GM18909 (cell line): ENCODE data around the gene CUEDC1.
A peak's percentile ranks its signal among the peaks of the same experiment; 100 is the strongest.

Experiments used
- ATAC-seq: cut with Tn5 transposase; IDR thresholded peaks from one replicate; pipeline ENCODE4 v1.9.1; 2021; ENCODE audit warnings: mild to moderate bottlenecking; ENCODE audit not compliant: unreplicated experiment, poor library complexity

CUEDC1 gene

DNA sequence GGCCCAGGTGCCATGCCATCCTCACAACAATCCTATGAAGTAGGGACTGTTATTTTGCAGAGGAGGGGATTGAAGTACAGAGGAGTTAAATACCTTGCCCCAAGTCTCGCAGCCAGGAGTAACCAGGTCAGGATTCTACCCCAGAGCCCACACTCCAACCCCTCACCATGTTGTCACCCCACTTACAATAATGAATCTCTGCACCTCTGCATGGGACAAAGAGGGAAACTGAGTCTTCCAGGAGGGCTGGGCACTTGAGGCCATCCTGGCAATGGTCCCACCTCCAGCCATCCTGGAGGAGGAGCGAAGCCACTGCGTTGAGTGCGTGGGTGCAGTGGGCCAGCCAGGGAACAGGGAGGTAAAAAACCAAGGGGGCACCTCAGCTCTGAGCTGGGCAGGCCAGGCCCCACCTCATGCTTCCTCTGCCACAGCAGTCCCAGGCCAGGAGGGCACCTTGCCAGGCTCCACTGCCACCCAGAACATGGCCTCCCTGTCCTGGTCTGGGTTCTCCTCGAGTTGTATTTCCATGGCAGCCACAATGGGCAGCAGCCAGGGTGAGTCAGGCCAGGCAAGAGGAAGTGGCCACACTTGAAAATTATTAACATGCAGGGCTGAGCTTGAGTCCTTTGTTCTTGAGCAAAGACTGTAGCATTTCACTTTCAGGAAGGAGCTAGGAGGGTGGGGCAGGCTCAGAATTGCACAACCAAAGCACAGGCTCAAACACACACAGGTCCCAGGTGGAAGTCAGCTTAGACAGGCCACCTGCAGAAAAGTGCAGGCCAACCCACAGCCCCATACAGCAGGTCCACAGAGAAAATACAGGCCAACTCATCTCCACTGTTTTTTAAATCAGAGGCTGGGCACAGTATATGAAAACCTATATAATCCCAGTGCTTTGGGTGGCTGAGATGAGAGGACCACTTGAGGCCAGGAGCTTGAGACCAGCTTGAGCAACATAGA lies 52.1 kb downstream of the CUEDC1 start:
- ATAC-seq = peak; percentile 63

DNA sequence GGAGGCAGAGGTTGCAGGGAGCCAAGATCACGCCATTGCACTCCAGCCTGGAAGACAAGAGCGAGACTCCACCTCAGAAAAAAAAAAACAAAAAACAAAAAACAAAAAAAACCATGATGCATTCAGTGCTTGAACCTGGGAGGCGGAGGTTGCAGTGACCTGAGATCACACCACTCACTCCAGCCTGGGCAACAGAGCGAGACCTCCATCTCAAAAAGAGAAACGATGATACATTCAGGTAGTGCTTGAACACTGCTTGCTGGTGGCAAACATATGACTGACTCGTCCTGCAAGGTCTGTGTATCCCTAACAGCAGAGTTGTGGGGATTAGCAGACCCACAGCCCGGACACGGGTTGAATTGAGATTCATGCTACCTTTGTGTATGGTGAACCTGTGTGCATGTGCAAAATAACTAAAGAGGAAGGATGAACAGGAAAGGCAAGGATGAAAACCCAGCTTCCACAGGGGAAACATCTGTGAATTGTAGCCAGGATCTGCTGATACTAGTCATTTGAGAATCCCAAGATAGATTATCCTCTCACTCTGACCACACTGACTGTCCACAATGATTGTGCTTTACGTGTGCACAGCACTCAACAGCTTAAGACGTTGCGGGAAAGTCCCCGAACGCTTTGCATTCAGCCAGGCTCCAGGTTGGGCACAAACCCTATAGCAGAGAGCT lies 53.0 kb downstream of the CUEDC1 start:
- peak; percentile 62 for ATAC-seq

DNA sequence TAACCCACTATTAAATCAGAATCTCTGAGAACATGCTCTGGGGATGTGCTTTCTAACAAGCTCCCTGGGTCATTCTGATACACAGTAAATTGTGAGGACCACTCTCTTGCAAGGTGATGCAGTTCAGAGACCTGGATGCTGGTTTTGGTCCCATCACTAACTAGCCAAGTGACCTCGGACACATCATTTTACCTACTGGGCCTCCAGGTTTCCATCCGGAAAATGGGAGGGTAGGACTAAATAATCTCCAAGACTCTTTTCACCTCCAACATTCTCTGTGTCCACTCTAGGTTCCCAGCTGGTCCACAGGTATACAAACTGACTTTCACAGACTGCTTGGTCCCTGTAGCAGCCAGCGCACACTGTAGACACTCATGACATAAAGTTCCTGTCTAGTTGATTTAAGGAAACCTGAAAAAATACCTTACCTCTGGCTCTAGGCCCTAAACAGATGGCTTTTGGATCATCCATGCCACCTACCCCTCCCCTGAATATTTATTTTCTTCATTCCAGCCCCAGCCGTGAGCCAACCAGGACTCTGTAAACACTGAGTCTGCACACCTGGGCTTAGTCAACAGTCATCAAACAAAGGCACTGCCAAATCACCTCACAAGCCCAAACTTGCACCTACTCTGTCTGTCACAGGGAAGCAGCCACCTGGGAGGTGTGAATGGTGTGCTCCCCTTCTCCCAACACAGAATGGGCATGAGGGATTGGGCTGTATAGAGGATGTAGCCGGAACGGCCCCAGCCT lies 54.0 kb downstream of the CUEDC1 start:
- no peak for ATAC-seq

DNA sequence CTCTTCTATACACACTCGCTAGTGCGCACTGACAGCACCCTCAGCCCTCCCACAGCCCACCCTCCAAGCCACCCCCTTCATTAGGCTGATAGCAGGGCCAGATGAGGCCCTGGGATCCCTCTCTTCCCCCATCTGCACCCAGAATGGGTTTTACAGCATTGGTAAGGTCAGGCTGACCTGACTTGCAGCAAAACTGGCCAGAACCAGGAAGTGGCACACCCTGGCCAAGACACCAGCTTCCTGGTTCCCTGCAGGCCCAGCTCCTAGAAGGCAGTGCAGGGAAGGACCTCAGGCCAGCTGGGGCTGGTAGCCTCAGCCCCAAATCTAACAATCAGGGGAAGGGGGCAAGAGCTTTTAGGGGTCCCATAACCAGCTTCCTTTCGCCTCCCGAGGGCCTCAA lies 55.4 kb downstream of the CUEDC1 start:
- ATAC-seq = no peak

DNA sequence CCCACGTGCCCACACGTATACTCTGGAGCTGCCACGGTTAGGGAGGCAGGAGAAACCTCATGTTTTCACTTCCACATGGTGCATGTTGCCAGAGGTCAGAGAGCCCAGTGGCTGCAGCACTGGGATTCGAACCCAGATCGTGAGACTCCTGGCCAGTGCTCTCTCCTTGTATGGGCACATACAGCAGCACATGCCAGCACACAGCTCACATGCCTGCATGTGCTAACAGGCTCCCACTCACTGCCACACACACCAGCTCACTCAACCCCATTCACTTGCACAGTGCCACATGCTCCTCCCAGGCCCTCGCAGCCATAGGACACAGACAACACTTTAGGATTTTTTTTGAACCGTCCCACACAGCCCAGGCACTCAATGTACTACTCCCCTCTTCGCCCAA lies 55.8 kb downstream of the CUEDC1 start:
- no peak for ATAC-seq

DNA sequence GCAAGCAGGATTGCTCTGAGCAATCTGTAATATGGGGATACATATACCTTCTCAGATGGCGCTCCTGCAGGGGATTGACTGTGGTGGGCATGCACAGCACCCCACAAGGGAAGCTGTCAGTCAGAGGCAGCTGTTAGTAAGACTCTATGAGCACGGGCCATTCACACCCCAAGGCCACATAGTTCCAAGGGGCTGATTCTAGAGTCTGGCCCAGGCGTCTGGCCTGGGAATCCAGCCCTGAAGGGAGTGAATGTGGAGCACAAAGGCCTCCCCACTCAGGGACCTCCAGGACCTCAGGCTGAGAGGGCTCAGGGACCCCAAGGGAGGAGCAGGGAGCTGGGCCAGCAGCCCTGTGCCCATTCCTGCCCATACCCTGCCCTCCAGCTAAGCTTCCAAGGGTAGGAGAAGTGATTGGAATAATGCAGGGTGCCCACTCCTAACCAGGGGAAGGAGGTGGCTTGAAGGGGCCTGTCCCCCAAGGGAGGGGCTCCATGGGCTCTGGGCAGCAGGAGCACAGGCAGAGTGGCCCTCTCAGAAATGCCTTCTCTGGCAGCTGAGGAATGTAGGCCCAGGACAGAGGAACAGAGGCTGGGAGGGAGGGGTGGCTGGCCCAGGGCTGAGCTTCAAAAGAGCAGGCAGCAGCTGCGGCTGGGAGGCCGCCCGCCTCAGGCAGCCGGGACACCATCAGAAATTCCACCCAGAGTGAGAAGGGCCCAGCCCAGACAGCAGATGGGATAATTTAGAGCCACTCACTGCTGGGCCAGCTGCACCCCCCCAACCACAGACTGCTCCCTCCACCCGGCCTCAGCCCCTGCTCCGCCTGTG lies 56.5 kb downstream of the CUEDC1 start:
- no peak for ATAC-seq

DNA sequence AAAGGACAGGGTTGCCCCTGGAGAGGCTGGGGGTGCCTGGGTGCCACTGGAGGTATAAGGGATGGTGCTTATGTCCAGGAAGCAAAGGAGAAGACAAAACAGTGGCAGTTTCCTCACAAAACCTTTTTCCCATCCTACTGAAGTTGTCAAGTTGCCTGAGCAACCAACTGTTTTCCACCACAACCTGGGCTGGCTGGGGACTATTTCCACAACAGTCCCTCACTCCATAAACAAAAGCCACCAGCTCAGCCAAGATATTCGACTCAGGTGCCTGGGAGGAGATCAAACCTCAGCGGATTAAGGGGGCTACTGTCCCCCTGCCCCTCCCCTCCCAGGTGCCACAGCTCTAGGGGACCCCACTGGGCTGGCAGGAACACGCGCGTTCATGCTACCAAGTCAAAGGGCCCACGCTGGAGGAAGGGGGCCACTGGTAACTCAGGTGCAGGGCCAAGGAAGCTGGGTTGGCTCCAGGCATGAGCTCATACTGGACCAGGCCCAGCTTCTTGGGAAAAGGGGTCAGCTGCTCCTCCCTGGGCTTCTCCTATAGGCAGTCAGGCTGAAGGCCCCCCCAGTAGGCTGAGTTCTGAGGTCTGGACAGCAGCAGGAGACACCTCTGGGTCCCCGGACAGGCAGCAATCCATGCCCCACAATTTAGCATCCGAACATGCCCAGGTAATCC lies 59.7 kb downstream of the CUEDC1 start:
- no peak for ATAC-seq

DNA sequence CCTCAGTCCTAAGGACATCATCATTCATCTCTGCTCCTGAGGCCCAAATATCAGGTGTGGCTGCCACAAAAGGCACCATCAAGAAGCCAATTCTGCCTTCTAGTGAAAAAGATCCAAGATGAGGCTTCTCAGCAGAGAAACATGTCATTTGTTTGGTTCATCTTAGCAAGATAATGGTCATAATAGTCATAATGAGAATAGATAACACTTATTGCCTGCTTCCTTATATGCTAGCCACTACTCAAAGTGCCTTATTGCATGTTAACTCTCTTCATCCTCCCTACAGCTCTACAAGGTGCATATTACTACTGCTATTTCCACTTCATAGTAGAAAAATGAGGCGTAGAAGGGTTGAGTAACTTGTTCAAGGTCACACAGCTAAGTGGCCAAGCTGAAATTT lies 60.4 kb downstream of the CUEDC1 start:
- no peak for ATAC-seq

DNA sequence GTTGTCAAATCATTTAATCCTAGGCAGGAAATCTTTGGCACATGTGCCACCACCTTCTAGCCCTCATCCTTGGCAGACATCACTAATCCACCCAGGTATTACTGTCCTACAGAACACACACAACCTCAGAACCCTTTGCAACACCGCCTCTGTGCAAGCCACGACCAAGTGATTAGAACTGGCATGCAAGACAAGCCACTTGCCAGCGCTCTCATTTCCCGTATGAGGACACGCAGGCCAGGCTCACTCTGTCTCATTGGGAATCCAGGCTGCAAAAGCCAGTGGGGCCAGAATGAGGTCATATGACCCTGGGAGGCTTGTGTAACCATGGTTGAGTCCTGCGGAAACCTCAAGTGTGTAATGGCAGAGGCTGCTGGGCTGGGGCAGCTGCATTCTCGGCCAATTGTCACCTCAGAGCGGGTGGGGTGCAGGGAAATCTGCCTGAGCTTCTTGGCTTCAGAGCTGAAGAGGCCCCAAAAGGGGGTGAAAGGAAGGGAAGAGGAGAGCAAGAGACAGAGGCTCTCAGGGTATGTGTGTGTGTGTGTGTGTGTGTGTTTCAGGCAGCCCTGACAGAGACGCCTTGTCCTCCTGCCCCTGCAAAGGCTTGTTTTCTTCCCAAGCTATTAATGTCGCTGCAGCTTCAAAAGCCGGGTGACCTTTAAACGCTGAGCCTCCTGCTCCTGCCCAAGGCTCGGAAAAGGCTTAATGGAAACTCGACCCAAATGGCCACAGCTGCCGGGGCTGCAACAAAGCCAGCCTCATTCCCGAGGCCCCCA lies 62.2 kb downstream of the CUEDC1 start:
- ATAC-seq = no peak

DNA sequence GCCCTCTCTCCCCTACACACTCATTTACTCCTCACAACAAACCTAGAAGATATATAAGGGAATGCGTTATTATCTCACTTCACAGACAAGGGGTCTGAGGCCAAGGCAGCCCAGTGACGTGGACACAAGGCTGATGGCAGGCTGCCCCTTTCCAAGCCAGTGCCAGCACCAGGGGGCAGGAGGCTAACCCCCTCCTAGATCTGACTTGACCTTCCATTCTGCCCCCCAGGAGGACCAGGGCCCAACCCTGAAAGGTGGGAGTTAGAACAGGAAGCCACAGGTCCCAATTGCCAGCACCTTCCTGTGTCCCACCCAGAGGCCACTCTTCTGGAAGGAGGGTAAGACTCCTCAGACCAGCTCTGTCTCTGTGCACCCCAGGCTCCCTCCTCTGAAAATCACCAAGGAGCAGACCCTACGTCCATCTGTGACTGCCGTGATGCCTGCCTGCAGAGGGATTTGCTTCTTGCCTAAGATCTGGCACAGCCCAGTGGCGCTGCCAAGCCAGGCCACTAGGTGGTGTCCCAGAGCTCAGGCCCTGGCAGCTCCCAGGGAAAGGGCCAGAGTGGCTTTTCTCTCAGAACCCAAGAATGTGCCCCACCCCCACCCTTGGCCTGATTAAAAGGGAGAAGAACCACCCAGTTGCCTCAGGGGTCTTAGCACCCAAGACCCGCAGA lies 62.9 kb downstream of the CUEDC1 start:
- peak; percentile 50 for ATAC-seq

DNA sequence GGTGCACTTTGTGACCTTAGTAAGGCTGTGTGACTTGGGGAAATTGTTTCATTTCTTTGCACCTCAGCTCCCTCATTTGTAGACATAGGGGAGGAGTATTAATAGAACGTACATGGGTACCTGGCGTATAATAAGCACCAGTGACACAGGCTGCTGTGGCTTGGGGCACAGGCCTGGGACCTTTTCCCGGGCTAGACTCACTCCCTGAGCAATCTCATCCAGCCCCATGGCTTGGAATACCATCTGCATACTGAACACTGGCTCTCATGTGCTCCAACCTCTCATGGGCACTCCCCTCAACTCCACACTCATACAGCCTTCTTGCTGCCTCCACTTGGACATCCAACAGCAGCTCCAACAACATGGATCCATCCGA lies 64.4 kb downstream of the CUEDC1 start:
- ATAC-seq = no peak

DNA sequence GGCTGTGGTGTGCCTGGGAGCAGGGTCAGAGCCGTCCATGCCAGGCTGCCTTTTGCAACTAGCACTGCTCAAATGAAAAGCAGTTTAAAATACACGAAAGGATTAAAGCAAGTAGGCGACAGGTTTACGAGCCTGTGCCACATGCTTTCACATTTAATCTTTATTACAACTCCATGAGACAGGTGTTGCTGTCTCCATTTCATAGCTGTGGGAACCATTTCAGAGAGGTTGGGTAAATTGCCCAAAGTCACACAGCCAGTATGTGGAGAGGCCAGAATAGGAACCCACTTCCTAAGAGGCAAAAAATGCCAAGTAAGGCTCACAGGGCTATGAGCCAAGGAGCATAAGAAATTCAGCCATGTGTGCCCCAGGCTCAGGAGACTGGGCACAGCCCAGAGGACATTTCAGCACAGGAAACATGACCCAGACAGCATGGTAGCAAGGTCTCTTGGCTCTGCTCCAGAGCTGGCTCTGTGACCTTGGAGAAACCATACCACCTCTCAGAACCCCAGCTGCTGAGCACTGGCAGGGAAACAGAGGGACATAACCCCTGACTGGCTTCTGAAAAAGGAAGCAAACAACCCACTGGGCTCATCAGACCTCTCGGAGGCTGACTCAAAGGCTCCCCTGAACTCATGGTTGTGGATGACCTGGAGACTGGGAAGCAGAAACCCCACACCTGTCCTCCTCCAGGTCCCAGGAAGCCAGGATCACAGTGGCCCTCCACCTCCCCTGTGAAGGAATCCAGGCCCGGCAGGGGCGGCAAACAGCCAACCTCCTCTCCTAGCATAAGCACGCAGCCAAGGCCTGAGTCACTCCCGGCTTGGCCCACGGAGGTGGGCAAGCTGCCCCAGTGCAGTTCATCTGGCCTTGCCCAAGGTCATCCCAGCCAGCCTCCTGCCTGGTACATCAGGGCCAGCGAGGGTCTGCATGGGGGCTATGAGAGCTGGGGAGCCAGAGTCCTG lies 65.0 kb downstream of the CUEDC1 start:
- no peak for ATAC-seq

DNA sequence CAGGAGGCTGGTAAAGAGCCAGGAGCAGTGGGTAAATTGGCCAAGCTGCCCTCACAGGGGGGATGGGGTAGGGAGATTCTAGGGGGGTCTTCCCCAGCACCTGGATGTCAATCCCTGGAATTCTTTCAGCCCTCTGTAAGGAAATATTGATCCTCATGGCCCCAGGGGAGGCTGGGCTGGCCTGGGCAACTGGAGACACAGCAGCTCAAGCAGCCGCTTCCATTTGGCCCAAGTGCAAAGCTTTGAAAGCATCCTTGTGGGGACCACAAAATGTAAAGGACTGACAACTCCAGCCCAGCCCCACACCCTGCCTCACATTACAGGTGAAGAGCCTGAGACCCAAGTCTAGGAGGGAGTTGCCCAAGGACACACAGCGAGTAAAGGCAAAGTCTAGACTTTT lies 66.0 kb downstream of the CUEDC1 start:
- ATAC-seq = no peak

DNA sequence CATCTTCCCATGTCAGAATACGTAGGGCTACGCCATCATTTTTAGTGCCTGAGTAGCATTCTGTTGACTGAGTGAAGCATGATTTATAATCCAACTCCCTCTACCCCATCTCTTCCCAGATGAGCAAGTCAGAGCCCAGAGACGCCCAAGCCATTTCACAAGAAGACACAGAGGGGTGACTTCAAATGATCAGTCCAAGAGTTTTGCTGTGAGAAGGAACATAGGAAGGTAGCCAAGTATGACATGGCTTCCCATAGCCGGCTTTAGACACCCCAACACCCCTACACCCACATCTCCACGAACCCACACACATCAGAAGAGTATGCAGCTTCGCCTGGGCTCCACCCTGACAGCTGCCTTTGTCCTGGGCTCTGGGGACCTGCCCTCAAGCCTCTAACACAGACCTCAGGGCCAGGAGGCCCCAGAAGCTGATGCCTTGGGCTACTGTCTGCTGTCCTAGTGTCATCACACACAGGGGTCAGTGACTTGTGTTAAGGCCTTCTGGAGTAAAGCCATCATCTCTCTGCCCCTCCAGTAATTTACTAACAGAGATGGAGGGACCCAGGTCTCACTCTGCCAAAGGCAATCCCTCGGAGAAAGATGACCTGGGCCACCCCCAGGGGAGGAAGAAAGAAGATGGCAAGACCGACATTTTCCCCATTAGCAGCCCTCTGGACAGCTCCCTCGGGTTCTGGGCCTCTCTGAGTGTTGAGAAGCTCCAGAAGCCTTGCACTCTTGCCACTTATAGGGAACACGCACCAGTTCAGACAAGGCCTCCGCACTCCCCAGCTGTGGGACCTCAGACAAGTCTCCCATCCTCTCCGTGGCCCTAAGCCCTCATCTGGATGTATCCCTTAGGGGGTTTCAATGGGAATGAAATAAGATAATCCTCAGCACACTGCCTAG lies 66.6 kb downstream of the CUEDC1 start:
- ATAC-seq = no peak

DNA sequence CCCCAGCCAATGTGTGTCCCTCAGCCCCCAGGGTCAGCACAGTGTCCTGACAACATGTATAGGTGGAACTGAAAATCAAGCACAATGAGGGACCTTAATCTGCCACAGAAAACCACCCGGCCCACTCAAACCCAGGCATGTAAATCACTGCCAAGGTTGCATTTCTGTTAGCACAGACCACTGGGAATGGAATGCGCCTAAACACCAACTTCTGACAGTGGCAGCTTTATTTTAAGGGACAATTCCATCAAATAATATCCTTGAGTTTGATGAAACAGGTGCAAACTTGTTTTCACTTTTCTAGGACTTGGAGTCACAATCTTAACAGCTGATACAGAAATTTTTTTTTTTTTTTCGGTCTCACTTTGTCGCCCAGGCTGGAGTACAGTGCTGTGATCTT lies 68.1 kb downstream of the CUEDC1 start:
- no peak for ATAC-seq

DNA sequence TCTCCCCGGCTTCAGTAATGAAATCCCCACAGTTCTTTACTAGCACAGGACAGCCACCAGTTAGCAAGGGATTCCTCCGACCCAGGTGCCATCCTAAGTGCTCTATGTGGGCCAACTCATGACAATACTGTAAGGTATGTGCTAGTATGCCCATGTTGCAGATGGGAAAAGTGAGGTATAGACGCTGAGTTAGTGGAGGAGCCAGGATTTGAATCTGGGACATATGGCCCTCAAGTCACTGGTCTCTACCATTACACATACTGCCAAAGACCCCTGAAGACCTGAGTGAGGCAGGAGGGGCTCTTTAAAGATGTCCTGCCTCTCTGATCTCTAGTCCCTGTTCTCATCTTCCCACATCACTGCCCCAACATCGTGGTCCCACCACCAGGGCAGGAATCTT lies 69.2 kb downstream of the CUEDC1 start:
- no peak for ATAC-seq
